Activated B cell treated with CpG ODN at 0.5 μM for 24 hours (primary cell): ENCODE results near the gene LCE3C. TPM values are rescaled to one million over a fixed set of nuclear protein-coding genes. Genes with fewer than 3 reads are reported as not detected.

ENCODE experiments used
- ATAC-seq: fragments of 200-7000 bp; cut with Tn5 transposase; one replicate; pipeline ENCODE4 v1.10.0; 2021; ENCODE audit warnings: low read depth, mild to moderate bottlenecking, moderate library complexity
- CTCF ChIA-PET: fragments of 350-600 bp; sonication (Branson Sonifier 250); formaldehyde crosslinking; loops from one replicate; lab custom pipeline; 2021; ENCODE audit warnings: antibody characterized with exemption; lab: Charles Lee
- POLR2A ChIA-PET: fragments of 350-600 bp; sonication (Branson Sonifier 250); formaldehyde crosslinking; loops from one replicate; lab custom pipeline; 2021; ENCODE audit warnings: antibody characterized with exemption; lab: Charles Lee
- DNase-seq: peaks from one replicate; pipeline ENCODE4 v3.0.0; 2022
- H3K27ac Mint-ChIP-seq: one replicate; pipeline ENCODE4 v1.8.0; 2020; ENCODE audit warnings: mixed read lengths
- H3K27me3 Mint-ChIP-seq: one replicate; pipeline ENCODE4 v1.8.0; 2021; ENCODE audit warnings: mixed read lengths
- H3K36me3 Mint-ChIP-seq: one replicate; pipeline ENCODE4 v1.8.0; 2021; ENCODE audit warnings: low read depth, mixed read lengths
- H3K4me1 Mint-ChIP-seq: one replicate; pipeline ENCODE4 v1.8.0; 2021; ENCODE audit warnings: mixed read lengths
- H3K4me3 Mint-ChIP-seq: one replicate; pipeline ENCODE4 v1.8.0; 2020; ENCODE audit warnings: mild to moderate bottlenecking, mixed read lengths
- H3K9me3 Mint-ChIP-seq: one replicate; pipeline ENCODE4 v1.8.0; 2020; ENCODE audit warnings: mixed read lengths
- intact Hi-C: fragments of 100-400 bp; cut with micrococcal nuclease; formaldehyde crosslinking; loops from one replicate; pipeline ENCODE4 v1.15.1; 2024
- total RNA-seq: library from RNA; stranded (reverse); gene quantifications from 2 replicates; pipeline ENCODE4 v1.2.3, GENCODE V29; 2022
- TF ChIP-seq, protein P1 (sequence below): fragments of 200-600 bp; IDR thresholded peaks from one replicate; pipeline ENCODE4 v1.8.0; 2022; ENCODE audit warnings: antibody characterized with exemption, mild to moderate bottlenecking

The LCE3C gene
- total RNA-seq, 1 donor from 2014 or later: not detected

DNA sequence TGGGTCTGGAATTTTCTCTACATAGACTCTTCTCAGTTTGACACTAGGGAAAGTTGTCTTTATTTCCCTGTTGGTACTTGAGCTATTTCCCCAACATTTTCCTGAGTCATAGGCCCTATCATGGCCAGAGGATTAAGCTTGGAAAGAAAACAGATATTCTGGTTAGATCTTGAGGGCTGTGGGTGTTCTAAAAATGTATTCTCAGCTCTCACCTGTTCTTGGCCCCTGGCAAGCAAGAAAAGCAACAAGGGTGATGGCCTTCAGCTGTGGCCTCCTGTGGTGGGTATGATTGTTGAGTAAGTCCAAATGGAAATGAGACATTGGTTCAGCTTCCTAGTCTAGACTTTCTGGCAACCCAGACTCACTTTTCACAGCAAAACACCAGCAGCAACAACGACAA lies 40.3 kb downstream of the LCE3C start:
- H3K27ac Mint-ChIP-seq: no peak overlapping the region
- H3K9me3 Mint-ChIP-seq: peaks cover 5% of the 10 kb centered on the region
- POLR2A ChIA-PET: no interaction called here
- intact Hi-C loops: no loop called here
- TF ChIP-seq, protein P1, sequence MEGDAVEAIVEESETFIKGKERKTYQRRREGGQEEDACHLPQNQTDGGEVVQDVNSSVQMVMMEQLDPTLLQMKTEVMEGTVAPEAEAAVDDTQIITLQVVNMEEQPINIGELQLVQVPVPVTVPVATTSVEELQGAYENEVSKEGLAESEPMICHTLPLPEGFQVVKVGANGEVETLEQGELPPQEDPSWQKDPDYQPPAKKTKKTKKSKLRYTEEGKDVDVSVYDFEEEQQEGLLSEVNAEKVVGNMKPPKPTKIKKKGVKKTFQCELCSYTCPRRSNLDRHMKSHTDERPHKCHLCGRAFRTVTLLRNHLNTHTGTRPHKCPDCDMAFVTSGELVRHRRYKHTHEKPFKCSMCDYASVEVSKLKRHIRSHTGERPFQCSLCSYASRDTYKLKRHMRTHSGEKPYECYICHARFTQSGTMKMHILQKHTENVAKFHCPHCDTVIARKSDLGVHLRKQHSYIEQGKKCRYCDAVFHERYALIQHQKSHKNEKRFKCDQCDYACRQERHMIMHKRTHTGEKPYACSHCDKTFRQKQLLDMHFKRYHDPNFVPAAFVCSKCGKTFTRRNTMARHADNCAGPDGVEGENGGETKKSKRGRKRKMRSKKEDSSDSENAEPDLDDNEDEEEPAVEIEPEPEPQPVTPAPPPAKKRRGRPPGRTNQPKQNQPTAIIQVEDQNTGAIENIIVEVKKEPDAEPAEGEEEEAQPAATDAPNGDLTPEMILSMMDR: no peak
- CTCF ChIA-PET: no interaction called here
- no peaks in the 10 kb centered on the region for H3K36me3 Mint-ChIP-seq
- no peaks in the 10 kb centered on the region for H3K27me3 Mint-ChIP-seq
- DNase-seq: no peak
- H3K4me3 Mint-ChIP-seq: no peak overlapping the region
- H3K4me1 Mint-ChIP-seq: no peaks in the 10 kb centered on the region
- no peak for ATAC-seq

DNA sequence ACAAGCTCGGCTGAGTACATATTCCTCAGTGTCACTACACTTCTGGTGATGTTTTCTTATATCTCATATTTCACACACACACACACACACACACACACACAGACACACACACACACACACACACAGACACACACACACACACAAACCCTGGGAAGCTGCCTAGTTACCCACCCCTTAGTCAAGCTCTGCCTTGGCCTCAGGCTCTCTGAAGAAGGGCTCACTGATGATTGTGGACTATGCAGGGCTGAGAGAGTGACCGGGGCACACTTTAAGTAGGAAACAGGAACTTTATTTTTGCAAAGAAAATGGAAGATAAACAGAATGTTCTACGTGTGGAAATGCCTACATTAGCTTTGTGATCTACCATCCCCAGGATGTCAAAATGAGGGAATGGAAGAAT lies 43.9 kb downstream of the LCE3C start:
- ATAC-seq: no peak
- Mint-ChIP-seq H3K27ac (no peak overlapping the region), H3K9me3 (peaks cover 5% of the 10 kb centered on the region), H3K4me1 (no peaks in the 10 kb centered on the region), H3K36me3 (no peaks in the 10 kb centered on the region), H3K4me3 (no peak overlapping the region), H3K27me3 (peaks cover 7% of the 10 kb centered on the region)
- POLR2A ChIA-PET: no interaction called here
- DNase-seq: no peak
- CTCF ChIA-PET: no interaction called here
- TF ChIP-seq, protein P1: no peak
- intact Hi-C loops: no loop called here

GRCh38 chr1:152645146-152645545 lies 45.1 kb downstream of the LCE3C start:
- DNase-seq: no peak
- no peaks in the 10 kb centered on the region for H3K36me3 Mint-ChIP-seq
- TF ChIP-seq, protein P1: no peak

DNA sequence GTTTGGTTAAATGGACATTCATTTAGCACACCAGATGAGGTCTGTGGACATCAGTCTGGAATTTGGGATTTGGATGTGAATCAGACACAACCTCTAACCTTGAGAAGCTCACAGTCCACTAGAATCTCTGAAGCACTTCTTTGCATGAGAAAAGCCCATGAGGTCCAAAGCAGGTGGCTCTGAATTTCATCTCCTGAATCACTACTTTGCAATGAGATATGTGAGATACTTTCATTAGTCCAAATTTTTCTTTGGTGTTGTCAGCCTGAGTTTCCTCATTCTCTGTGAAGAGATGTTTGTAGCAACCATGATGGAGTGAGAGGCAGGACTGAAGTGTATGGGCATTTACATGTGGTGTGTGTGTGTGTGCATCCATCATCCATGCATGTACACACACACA lies 46.6 kb downstream of the LCE3C start:
- Mint-ChIP-seq H3K4me1 (no peaks in the 10 kb centered on the region), H3K36me3 (no peaks in the 10 kb centered on the region), H3K27ac (no peak overlapping the region), H3K9me3 (no peaks in the 10 kb centered on the region), H3K27me3 (peaks cover 11% of the 10 kb centered on the region), H3K4me3 (no peak overlapping the region)
- ChIA-PET POLR2A (no interaction called here), CTCF (no interaction called here)
- no peak for ATAC-seq
- TF ChIP-seq, protein P1: no peak
- no peak for DNase-seq
- intact Hi-C loops: no loop called here

More at GRCh38 chr1:152645146-152645545, 45.1 kb downstream of the LCE3C start:
- Mint-ChIP-seq H3K4me1 (no peaks in the 10 kb centered on the region), H3K4me3 (no peak overlapping the region), H3K27ac (no peak overlapping the region), H3K27me3 (peaks cover 7% of the 10 kb centered on the region), H3K9me3 (no peaks in the 10 kb centered on the region)
- intact Hi-C loops: no loop called here
- ChIA-PET CTCF (no interaction called here), POLR2A (no interaction called here)
- no peak for ATAC-seq

Other genes with a start within 250 kb of the LCE3C start
- gene FLG2, start 240.2 kb upstream of the LCE3C start, total RNA-seq: not detected in 2 replicates
- not detected in 2 replicates for gene CRNN, start 186.0 kb upstream of the LCE3C start, total RNA-seq
- gene LCE5A, start 89.4 kb upstream of the LCE3C start, total RNA-seq: not detected in 2 replicates
- not detected in 2 replicates for gene CRCT1, start 85.8 kb upstream of the LCE3C start, total RNA-seq
- not detected in 2 replicates for gene LCE3E, start 33.5 kb upstream of the LCE3C start, total RNA-seq
- not detected in 2 replicates for gene LCE3D, start 19.7 kb upstream of the LCE3C start, total RNA-seq
- not detected in 2 replicates for gene LCE3B, start 13.6 kb downstream of the LCE3C start, total RNA-seq
- not detected in 2 replicates for gene LCE3A, start 22.9 kb downstream of the LCE3C start, total RNA-seq
- not detected in 2 replicates for gene LCE2D, start 63.1 kb downstream of the LCE3C start, total RNA-seq
- gene LCE2C, start 75.0 kb downstream of the LCE3C start, total RNA-seq: not detected in 2 replicates
- gene LCE2B, start 85.9 kb downstream of the LCE3C start, total RNA-seq: not detected in 2 replicates
- not detected in 2 replicates for gene LCE2A, start 98.1 kb downstream of the LCE3C start, total RNA-seq
- not detected in 2 replicates for gene LCE4A, start 107.9 kb downstream of the LCE3C start, total RNA-seq
- gene KPRP, start 157.8 kb downstream of the LCE3C start, total RNA-seq: not detected in 2 replicates
- not detected in 2 replicates for gene LCE1F, start 174.9 kb downstream of the LCE3C start, total RNA-seq
- gene LCE1E, start 186.0 kb downstream of the LCE3C start, total RNA-seq: not detected in 2 replicates
- gene LCE1D, start 196.5 kb downstream of the LCE3C start, total RNA-seq: not detected in 2 replicates
- gene LCE1C, start 206.4 kb downstream of the LCE3C start, total RNA-seq: not detected in 2 replicates
- gene LCE1B, start 211.7 kb downstream of the LCE3C start, total RNA-seq: not detected in 2 replicates
- gene LCE1A, start 227.2 kb downstream of the LCE3C start, total RNA-seq: not detected in 2 replicates
- not detected in 2 replicates for gene LCE6A, start 242.6 kb downstream of the LCE3C start, total RNA-seq